GM10248 (cell line): ENCODE results near the gene CAMK1D.
A peak's percentile ranks its signal among the peaks of the same experiment; 100 is the strongest.
"Not testable (repeated sequence)": the region's sequence is repeated elsewhere in the genome, so short reads cannot be mapped to it uniquely, and the experiment has no call there.

Experiments used
- CTCF ChIA-PET: fragments of 300-600 bp; sonication (Branson Sonifier 250); formaldehyde crosslinking; extraction: SDS; loops from one replicate; lab custom pipeline; 2021; ENCODE audit warnings: antibody characterized with exemption; lab: Yijun Ruan, JAX
- POLR2A ChIA-PET: fragments of 350-650 bp; sonication (Branson Sonifier 250); formaldehyde crosslinking; extraction: SDS; loops from one replicate; lab custom pipeline; 2020; ENCODE audit warnings: antibody characterized with exemption; lab: Yijun Ruan, JAX
- DNase-seq: peaks from one replicate; pipeline ENCODE4 v3.0.0; 2012; ENCODE audit errors: extremely low spot score
- CTCF ChIP-seq: IDR thresholded peaks from 2 replicates; pipeline ENCODE4 v1.5.1; 2012; ENCODE audit warnings: mild to moderate bottlenecking, low read depth; ENCODE audit errors: extremely low read depth, missing control alignments, control extremely low read depth

CAMK1D gene

GRCh38 chr10:12710157-12710556 lies 360.8 kb downstream of the CAMK1D start:
- ChIA-PET POLR2A (interaction anchor here (1.0 kb wide), 1 partner anchor 446 kb away, joined by 3 read pairs; no protein-coding TSS in a partner anchor), CTCF (interaction anchor here (0.7 to 6.9 kb wide), 28 partner anchors 10 to 531 kb away, joined by 3 to 67 read pairs (median 5); partner anchors contain the start of genes CDC123 and NUDT5)
- DNase-seq, result no peak
- no peak for TF ChIP-seq CTCF

DNA sequence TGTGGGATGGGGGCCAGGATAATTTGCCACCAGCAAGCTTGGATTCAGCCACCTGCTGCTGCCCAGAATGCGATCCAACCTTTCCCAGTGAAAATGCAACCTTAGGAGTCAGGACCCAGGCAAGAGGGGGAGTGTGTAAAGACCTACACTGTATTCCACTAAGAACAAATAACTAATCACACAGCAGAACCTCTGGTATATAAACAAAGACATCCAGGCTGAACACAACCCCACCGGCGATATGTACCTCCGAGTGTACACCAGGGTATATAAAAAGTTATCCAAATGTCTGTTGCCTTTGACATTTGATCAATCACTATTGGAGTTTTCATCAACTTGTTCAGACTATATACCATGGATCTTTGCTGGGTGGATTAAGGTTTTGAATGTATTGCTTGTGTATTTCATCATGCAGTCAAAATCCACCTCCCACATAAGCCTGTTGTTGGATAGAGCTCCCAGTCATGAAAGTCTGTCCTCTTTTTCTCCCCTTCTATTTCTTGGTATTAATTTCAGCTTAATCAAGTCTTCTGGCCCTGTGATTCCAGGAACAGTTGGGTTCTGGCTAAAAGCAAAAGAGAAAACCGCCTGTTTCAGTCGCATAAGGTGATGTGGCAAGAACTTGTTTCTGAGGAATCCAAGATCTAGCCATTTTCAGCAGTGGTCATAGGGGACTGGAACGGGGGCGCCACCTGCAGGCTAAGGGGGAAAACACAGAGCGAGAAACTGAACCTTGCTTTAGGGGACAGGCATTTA lies 361.4 kb downstream of the CAMK1D start:
- peak; percentile 95 for TF ChIP-seq CTCF
- ChIA-PET CTCF (interaction anchor here (0.6 to 6.9 kb wide), 36 partner anchors 9 to 532 kb away, joined by 3 to 67 read pairs (median 4); partner anchors contain the start of genes CDC123 and NUDT5), POLR2A (interaction anchor here (0.6 to 1.0 kb wide), 2 partner anchors 444 to 446 kb away, joined by 3 read pairs; no protein-coding TSS in a partner anchor)
- peak; percentile 82 for DNase-seq

DNA sequence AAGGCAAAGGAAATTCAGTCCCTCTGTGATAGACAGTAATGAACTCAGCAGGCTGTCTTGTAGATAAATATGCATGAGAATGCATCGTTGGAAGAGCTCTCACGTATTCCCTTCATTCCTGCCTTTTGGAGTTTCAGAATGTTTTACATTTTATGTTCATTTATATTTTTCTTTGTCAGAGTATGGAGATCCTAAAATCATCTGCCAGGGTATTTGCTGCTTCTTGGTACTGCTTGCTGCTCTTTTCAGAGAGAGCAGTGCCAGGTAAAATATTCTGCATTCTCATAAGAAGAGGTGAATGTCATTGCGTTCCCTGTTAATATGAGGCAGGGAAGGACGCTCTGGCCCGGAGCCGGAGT lies 362.0 kb downstream of the CAMK1D start:
- no peak for DNase-seq
- POLR2A ChIA-PET, result interaction anchor here (0.6 to 1.0 kb wide), 2 partner anchors 444 to 447 kb away, joined by 3 read pairs; no protein-coding TSS in a partner anchor
- TF ChIP-seq CTCF, result no peak
- CTCF ChIA-PET, result interaction anchor here (0.6 to 6.9 kb wide), 26 partner anchors 9 to 516 kb away, joined by 3 to 67 read pairs (median 5); partner anchors contain the start of genes CDC123 and NUDT5

GRCh38 chr10:12712293-12712983 lies 363.1 kb downstream of the CAMK1D start:
- ChIA-PET POLR2A (no interaction called here), CTCF (interaction anchor here (0.9 to 6.9 kb wide), 16 partner anchors 10 to 517 kb away, joined by 3 to 67 read pairs (median 8); partner anchors contain the start of genes CDC123 and NUDT5)
- no peak for TF ChIP-seq CTCF
- DNase-seq, result no peak

DNA sequence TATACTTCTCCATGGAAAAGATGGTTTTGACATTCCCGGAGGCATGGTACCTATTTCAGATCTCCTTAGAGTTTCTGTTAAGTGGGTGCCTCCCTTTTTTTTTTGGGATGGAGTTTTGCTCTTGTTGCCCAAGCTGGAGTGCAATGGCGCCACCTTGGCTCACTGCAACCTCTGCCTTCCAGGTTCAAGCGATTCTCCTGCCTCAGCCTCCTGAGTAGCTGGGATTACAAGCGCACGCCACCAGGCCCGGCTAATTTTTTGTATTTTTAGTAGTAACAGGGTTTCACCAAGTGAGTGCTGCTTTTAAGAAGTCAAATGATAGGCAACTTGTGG lies 363.6 kb downstream of the CAMK1D start:
- CTCF ChIA-PET, result interaction anchor here (1.0 to 6.9 kb wide), 7 partner anchors 13 to 517 kb away, joined by 3 to 67 read pairs (median 12); partner anchors contain the start of genes CDC123 and NUDT5
- not testable (repeated sequence) for DNase-seq

GRCh38 chr10:12716042-12716441 lies 366.7 kb downstream of the CAMK1D start:
- no peak for DNase-seq
- POLR2A ChIA-PET, result no interaction called here
- CTCF ChIA-PET, result no interaction called here
- no peak for TF ChIP-seq CTCF

More for the DNA sequence above, 363.6 kb downstream of the CAMK1D start:
- POLR2A ChIA-PET, result not testable (repeated sequence)
